Measurements from ENCODE around the gene ZNF408. TPM values are rescaled to one million over a fixed set of nuclear protein-coding genes. Genes with fewer than 3 reads are reported as not detected.

The ZNF408 gene
- total RNA-seq: 10 to 100 TPM in 5 of 7 donors, 1 to 10 TPM in 2; 6.9 to 17.4 (median 10.8) TPM
- polyA plus RNA-seq: 10 to 100 TPM in 1 of 3 donors, 1 to 10 TPM in 2; 4.7 to 10.2 (median 6.1) TPM
- long read RNA-seq, donor 1, transcript ZNF408-201 (5 exons, 2,442 nt): major isoform, 6 of 7 reads
- long read RNA-seq, donor 1, partial matches to known transcripts: 0 of 7 reads
- long read RNA-seq, donor 1, other reads (novel, unspliced or antisense): 0 of 7 reads
- long read RNA-seq, donor 2, partial matches to known transcripts: 0 of 4 reads
- long read RNA-seq, donor 2, other reads (novel, unspliced or antisense): 0 of 4 reads

- peak within 1 kb of the TSS; percentile 70 to 94 (median 89) for H3K27ac ChIP-seq
- H3K36me3 ChIP-seq: peaks cover 10 to 57% (median 49%) of the 10 kb centered on the region in 6 donors
- intact Hi-C loops (cut with DNase I; ENCODE audit: low total_unique reads): no loop called here
- peak within 1 kb of the TSS; percentile 81 to 100 (median 98) for H3K4me3 ChIP-seq
- H3K9me3 ChIP-seq: no peaks in the 10 kb centered on the region
- H3K4me1 ChIP-seq: peaks cover 24 to 74% (median 65%) of the 10 kb centered on the region in 6 donors
- no peaks in the 10 kb centered on the region for H3K27me3 ChIP-seq (replicated peaks in 1 of 7)
- TF ChIP-seq POLR2AphosphoS5 (IDR thresholded peaks at IDR 0.05) (peak; percentile 95 to 98 (median 98)), CTCF (IDR thresholded peaks at IDR 0.05 in 8 of 11, conservative IDR thresholded peaks at IDR 0.05 in 3 of 11) (peak in 2 of 11 experiments; percentile 8 to 22), POLR2A (IDR thresholded peaks at IDR 0.05) (peak in 2 of 3 donors; percentile 15 to 85)
- DNase-seq: peak; percentile 100
- WGBS, 5 donors: 0 to 1% (median 0%) methylated on average over 40 to 44 of the region's 44 CpGs
Observed at GRCh38 chr11:46700241-46701077, at the start of gene ZNF408, which contains the start of gene ARHGAP1. Gene ZNF408 (plus strand): TSS chr11:46701031. CDS start chr11:46701048, 17 bp downstream. Gene ARHGAP1 (minus strand): TSS chr11:46700619. CDS start chr11:46696107, 4,512 bp downstream.

- Histone ChIP-seq H3K27ac (no peak overlapping the region), H3K4me1 (peaks cover 0 to 21% (median 6%) of the 10 kb centered on the region in 6 donors), H3K27me3 (replicated peaks in 1 of 7) (no peaks in the 10 kb centered on the region), H3K4me3 (no peak overlapping the region), H3K9me3 (no peaks in the 10 kb centered on the region), H3K36me3 (peaks cover 18 to 100% (median 95%) of the 10 kb centered on the region in 6 donors)
- DNase-seq: no peak
- intact Hi-C loops (cut with DNase I; ENCODE audit: low total_unique reads): no loop called here
- 73 to 87% (median 79%) methylated on average over 4 of the region's 4 CpGs for WGBS, 5 donors
- TF ChIP-seq POLR2AphosphoS5 (IDR thresholded peaks at IDR 0.05) (peak in 1 of 3 donors; percentile 16), CTCF (IDR thresholded peaks at IDR 0.05 in 8 of 11, conservative IDR thresholded peaks at IDR 0.05 in 3 of 11) (no peak)
Observed at GRCh38 chr11:46655631-46656030, 45.2 kb upstream of the ZNF408 start.

GRCh38 chr11:46657186-46657585 is 43.6 kb upstream of the ZNF408 start:
- H3K27me3 ChIP-seq (replicated peaks in 1 of 7): no peaks in the 10 kb centered on the region
- TF ChIP-seq POLR2A (IDR thresholded peaks at IDR 0.05) (no peak), CTCF (IDR thresholded peaks at IDR 0.05 in 8 of 11, conservative IDR thresholded peaks at IDR 0.05 in 3 of 11) (no peak), POLR2AphosphoS5 (IDR thresholded peaks at IDR 0.05) (no peak)
- no peak overlapping the region for H3K4me3 ChIP-seq
- H3K9me3 ChIP-seq: no peaks in the 10 kb centered on the region
- DNase-seq: no peak
- no peak overlapping the region for H3K27ac ChIP-seq
- peaks cover 0 to 21% (median 6%) of the 10 kb centered on the region in 6 donors for H3K4me1 ChIP-seq
- 91 to 95% (median 93%) methylated on average over 3 of the region's 3 CpGs for WGBS, 5 donors
- peaks cover 12 to 100% (median 90%) of the 10 kb centered on the region in 6 donors for H3K36me3 ChIP-seq
- intact Hi-C loops (cut with DNase I; ENCODE audit: low total_unique reads): no loop called here

Data from spleen (tissue), 13 donors.